MCF 10A (cell line): ENCODE results near the gene ATP5F1A. TPM values are rescaled to one million over a fixed set of nuclear protein-coding genes. Genes with fewer than 3 reads are reported as not detected.
"Not testable (repeated sequence)": the region's sequence is repeated elsewhere in the genome, so short reads cannot be mapped to it uniquely, and the experiment has no call there.

Source experiments
- BruUV-seq: library from RNA; stranded (reverse); fragments of 400-500 nt; replicated peaks from 2 replicates; lab custom pipeline; 2021; lab: Mats Ljungman, UMichigan
- CTCF ChIA-PET: fragments of 300-600 bp; sonication (Branson Sonifier 250); formaldehyde crosslinking; extraction: SDS; loops from one replicate; lab custom pipeline; 2021; ENCODE audit warnings: antibody characterized with exemption, inconsistent platforms; lab: Yijun Ruan, JAX
- POLR2A ChIA-PET: fragments of 300-600, 350-650 bp; sonication (Branson Sonifier 250); formaldehyde crosslinking; extraction: SDS; loops from one replicate; lab custom pipeline; 2020; ENCODE audit warnings: antibody characterized with exemption, inconsistent platforms; lab: Yijun Ruan, JAX
- DNase-seq: peaks from one replicate; pipeline ENCODE4 v3.0.0-alpha.2; 2018; ENCODE audit not compliant: unreplicated experiment
- H3K27ac Mint-ChIP-seq: one replicate; pipeline ENCODE4 v1.8.0; 2022; ENCODE audit warnings: mild to moderate bottlenecking, low read depth, mixed read lengths; ENCODE audit not compliant: unreplicated experiment
- H3K27me3 Mint-ChIP-seq: one replicate; pipeline ENCODE4 v1.8.0; 2022; ENCODE audit warnings: mixed read lengths; ENCODE audit not compliant: insufficient read depth, unreplicated experiment
- H3K36me3 Mint-ChIP-seq: one replicate; pipeline ENCODE4 v1.8.0; 2022; ENCODE audit warnings: mild to moderate bottlenecking, moderate library complexity, mixed read lengths; ENCODE audit not compliant: insufficient read depth, unreplicated experiment
- H3K4me1 Mint-ChIP-seq: one replicate; pipeline ENCODE4 v1.8.0; 2022; ENCODE audit warnings: mixed read lengths; ENCODE audit not compliant: insufficient read depth, unreplicated experiment
- H3K4me3 Mint-ChIP-seq: one replicate; pipeline ENCODE4 v1.8.0; 2022; ENCODE audit warnings: mild to moderate bottlenecking, moderate library complexity, mixed read lengths; ENCODE audit not compliant: unreplicated experiment
- H3K9me3 Mint-ChIP-seq: one replicate; pipeline ENCODE4 v1.8.0; 2022; ENCODE audit warnings: mixed read lengths; ENCODE audit not compliant: unreplicated experiment
- intact Hi-C: fragments of 100-400 bp; cut with micrococcal nuclease; formaldehyde crosslinking; loops from 2 replicates; pipeline ENCODE4 v1.14.1; 2022
- total RNA-seq: library from RNA; stranded (reverse); gene quantifications from 2 replicates; pipeline ENCODE4 v1.2.3, GENCODE V29; 2022
- TF ChIP-seq, protein P1 (sequence below): fragments of 200-600 bp; IDR thresholded peaks from one replicate; pipeline ENCODE4 v1.8.0; 2022; ENCODE audit warnings: antibody characterized with exemption, mild to moderate bottlenecking; ENCODE audit not compliant: unreplicated experiment

The ATP5F1A gene
- total RNA-seq, 1 experiment from 2014 or later: 458 TPM

DNA sequence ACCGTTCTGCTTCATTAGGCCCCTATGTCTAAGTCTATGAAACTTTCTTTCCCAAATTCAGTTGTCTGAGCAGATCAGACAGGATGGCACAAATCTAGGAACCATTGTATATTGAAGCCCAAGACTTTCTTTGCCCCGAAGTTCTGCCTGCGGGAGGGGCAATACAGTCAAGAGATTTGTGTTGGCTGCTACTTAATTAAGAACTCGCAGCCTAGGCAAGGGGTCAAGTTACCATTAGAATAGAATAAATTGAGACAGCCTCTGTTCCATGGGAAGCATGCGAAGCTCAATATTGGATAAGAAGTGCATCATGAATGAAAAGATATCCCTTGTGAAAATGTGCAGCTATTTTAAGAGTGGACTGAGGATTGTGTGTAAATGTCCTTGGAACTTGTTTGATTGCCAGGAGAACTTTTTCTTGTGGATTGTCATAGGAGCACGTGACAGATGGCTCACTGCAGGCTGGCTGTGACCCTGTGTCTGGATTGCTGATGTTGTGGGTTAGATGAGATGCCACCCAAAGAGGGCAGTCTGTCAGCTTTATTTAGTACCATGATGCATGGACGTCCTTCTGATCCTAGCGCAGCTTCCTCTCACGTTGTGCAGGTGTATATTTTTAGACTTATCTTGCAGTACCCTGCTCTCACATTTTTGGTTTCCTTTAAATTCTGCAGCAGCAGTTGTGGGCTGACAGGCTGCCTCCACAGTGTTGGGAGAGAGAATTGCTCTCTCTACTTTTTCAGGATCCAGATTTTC is 37.0 kb upstream of the ATP5F1A start:
- H3K4me3 Mint-ChIP-seq: no peak overlapping the region
- TF ChIP-seq, protein P1, sequence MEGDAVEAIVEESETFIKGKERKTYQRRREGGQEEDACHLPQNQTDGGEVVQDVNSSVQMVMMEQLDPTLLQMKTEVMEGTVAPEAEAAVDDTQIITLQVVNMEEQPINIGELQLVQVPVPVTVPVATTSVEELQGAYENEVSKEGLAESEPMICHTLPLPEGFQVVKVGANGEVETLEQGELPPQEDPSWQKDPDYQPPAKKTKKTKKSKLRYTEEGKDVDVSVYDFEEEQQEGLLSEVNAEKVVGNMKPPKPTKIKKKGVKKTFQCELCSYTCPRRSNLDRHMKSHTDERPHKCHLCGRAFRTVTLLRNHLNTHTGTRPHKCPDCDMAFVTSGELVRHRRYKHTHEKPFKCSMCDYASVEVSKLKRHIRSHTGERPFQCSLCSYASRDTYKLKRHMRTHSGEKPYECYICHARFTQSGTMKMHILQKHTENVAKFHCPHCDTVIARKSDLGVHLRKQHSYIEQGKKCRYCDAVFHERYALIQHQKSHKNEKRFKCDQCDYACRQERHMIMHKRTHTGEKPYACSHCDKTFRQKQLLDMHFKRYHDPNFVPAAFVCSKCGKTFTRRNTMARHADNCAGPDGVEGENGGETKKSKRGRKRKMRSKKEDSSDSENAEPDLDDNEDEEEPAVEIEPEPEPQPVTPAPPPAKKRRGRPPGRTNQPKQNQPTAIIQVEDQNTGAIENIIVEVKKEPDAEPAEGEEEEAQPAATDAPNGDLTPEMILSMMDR: no peak
- CTCF ChIA-PET: interaction anchor here (1.0 to 2.1 kb wide), 3 partner anchors 9 to 38 kb away, joined by 4 to 7 read pairs (median 5); no protein-coding TSS in a partner anchor
- no TSS peak for BruUV-seq
- H3K4me1 Mint-ChIP-seq: no peaks in the 10 kb centered on the region
- intact Hi-C loops: no loop called here
- H3K9me3 Mint-ChIP-seq: no peaks in the 10 kb centered on the region
- H3K36me3 Mint-ChIP-seq: peaks cover 6% of the 10 kb centered on the region
- DNase-seq: no peak
- POLR2A ChIA-PET: interaction anchor here (0.7 to 1.1 kb wide), 2 partner anchors 9 kb away, joined by 3 to 5 read pairs; no protein-coding TSS in a partner anchor
- H3K27ac Mint-ChIP-seq: no peak overlapping the region
- H3K27me3 Mint-ChIP-seq: no peaks in the 10 kb centered on the region

GRCh38 chr18:46133534-46133933 is 35.4 kb upstream of the ATP5F1A start:
- H3K9me3 Mint-ChIP-seq: no peaks in the 10 kb centered on the region
- no TSS peak for BruUV-seq
- H3K4me3 Mint-ChIP-seq: no peak overlapping the region
- DNase-seq: no peak
- no peak overlapping the region for H3K27ac Mint-ChIP-seq
- peaks cover 16% of the 10 kb centered on the region for H3K36me3 Mint-ChIP-seq
- TF ChIP-seq, protein P1: no peak
- ChIA-PET CTCF (no interaction called here), POLR2A (no interaction called here)
- no peaks in the 10 kb centered on the region for H3K4me1 Mint-ChIP-seq
- no peaks in the 10 kb centered on the region for H3K27me3 Mint-ChIP-seq
- intact Hi-C loops: no loop called here

GRCh38 chr18:46130549-46130948 is 32.5 kb upstream of the ATP5F1A start:
- H3K9me3 Mint-ChIP-seq, H3K4me3 Mint-ChIP-seq, BruUV-seq, H3K27me3 Mint-ChIP-seq, H3K4me1 Mint-ChIP-seq, CTCF ChIA-PET, H3K27ac Mint-ChIP-seq, DNase-seq, intact Hi-C loops: not testable (repeated sequence)
- peaks cover 27% of the 10 kb centered on the region for H3K36me3 Mint-ChIP-seq
- POLR2A ChIA-PET: interaction anchor here (0.6 kb wide), 1 partner anchor 8 kb away, joined by 3 read pairs; no protein-coding TSS in a partner anchor

GRCh38 chr18:46130061-46130460 is 32.0 kb upstream of the ATP5F1A start:
- no peak overlapping the region for H3K27ac Mint-ChIP-seq
- no peaks in the 10 kb centered on the region for H3K27me3 Mint-ChIP-seq
- no peaks in the 10 kb centered on the region for H3K9me3 Mint-ChIP-seq
- ChIA-PET CTCF (no interaction called here), POLR2A (no interaction called here)
- no peak for DNase-seq
- H3K4me3 Mint-ChIP-seq: no peak overlapping the region
- intact Hi-C loops: no loop called here
- no peaks in the 10 kb centered on the region for H3K4me1 Mint-ChIP-seq
- BruUV-seq: no TSS peak
- TF ChIP-seq, protein P1: no peak
- H3K36me3 Mint-ChIP-seq: peaks cover 32% of the 10 kb centered on the region

DNA sequence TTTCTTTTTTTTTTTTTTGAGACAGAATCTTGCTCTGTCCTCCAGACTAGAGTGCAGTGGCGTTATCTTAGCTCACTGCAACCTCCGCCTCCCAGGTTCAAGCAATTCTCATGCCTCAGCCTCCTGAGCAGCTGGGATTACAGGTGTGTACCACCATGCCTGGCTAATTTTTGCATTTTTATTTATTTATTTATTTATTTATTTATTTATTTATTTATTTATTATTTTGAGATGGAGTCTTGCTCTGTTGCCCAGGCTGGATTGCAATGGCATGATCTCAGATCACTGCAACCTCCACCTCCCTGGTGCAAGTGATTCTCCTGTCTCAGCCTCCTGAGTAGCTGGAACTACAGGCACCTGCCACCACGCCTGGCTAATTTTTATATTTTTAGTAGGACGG is 28.5 kb upstream of the ATP5F1A start:
- H3K9me3 Mint-ChIP-seq, BruUV-seq, POLR2A ChIA-PET, H3K4me3 Mint-ChIP-seq, H3K27me3 Mint-ChIP-seq, H3K27ac Mint-ChIP-seq, intact Hi-C loops, H3K4me1 Mint-ChIP-seq, DNase-seq: not testable (repeated sequence)
- CTCF ChIA-PET: interaction anchor here (0.6 to 2.9 kb wide), 5 partner anchors 9 to 46 kb away, joined by 5 to 11 read pairs (median 6); a partner anchor contains a TSS
- peaks cover 41% of the 10 kb centered on the region for H3K36me3 Mint-ChIP-seq
